ENCODE measurements around the gene RIC1.
"Not testable (repeated sequence)": the region's sequence is repeated elsewhere in the genome, so short reads cannot be mapped to it uniquely, and the experiment has no call there.

RIC1 gene, protein sequence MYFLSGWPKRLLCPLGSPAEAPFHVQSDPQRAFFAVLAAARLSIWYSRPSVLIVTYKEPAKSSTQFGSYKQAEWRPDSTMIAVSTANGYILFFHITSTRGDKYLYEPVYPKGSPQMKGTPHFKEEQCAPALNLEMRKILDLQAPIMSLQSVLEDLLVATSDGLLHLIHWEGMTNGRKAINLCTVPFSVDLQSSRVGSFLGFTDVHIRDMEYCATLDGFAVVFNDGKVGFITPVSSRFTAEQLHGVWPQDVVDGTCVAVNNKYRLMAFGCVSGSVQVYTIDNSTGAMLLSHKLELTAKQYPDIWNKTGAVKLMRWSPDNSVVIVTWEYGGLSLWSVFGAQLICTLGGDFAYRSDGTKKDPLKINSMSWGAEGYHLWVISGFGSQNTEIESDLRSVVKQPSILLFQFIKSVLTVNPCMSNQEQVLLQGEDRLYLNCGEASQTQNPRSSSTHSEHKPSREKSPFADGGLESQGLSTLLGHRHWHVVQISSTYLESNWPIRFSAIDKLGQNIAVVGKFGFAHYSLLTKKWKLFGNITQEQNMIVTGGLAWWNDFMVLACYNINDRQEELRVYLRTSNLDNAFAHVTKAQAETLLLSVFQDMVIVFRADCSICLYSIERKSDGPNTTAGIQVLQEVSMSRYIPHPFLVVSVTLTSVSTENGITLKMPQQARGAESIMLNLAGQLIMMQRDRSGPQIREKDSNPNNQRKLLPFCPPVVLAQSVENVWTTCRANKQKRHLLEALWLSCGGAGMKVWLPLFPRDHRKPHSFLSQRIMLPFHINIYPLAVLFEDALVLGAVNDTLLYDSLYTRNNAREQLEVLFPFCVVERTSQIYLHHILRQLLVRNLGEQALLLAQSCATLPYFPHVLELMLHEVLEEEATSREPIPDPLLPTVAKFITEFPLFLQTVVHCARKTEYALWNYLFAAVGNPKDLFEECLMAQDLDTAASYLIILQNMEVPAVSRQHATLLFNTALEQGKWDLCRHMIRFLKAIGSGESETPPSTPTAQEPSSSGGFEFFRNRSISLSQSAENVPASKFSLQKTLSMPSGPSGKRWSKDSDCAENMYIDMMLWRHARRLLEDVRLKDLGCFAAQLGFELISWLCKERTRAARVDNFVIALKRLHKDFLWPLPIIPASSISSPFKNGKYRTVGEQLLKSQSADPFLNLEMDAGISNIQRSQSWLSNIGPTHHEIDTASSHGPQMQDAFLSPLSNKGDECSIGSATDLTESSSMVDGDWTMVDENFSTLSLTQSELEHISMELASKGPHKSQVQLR (N-terminal part only)

DNA sequence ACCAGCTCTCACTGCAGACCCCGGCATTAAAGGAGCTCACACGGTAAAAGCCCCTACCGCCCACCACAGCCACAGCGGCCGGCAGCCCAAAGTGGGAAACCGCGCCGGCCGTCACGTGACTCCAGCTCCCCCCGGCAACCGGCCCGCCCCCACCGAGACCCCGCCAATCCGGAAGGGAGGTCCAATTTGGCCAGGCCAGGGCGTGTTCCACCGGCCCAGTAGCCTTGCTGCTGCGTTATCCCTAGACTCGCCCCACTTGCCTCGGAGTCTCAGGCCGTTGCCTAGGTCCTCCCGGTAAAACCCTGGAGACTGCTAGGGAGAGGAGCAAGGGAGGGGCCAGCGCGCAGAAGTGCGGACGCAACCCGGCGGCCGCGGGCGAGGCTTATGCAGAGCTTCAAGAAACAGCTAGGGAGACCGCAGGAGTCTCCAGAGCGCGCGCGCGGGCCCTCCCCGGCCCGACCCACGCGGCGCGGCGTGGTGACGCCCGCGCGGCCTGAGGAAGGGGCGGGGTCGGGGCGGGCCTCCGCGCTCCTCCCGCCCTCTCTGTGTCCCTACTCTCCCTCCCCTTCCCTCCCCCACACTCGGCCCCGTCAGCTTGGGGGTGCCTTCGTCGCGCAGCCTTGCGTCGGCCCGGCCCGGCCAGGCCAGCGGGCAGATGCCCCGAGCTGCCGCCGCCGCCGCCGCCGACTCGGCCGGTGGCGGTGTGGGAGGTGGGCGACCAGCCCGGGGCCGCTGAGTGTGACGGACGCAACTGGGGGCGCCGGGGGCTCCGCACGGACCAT is at the start of gene RIC1:
Gene RIC1 (plus strand): TSS at position 578 of the 782 bp plus-strand sequence. CDS start 203 bp downstream, at position 781.
- peak; percentile 85 to 90 for DNase-seq (ENCODE audit: low read depth in 2 of 2)

DNA sequence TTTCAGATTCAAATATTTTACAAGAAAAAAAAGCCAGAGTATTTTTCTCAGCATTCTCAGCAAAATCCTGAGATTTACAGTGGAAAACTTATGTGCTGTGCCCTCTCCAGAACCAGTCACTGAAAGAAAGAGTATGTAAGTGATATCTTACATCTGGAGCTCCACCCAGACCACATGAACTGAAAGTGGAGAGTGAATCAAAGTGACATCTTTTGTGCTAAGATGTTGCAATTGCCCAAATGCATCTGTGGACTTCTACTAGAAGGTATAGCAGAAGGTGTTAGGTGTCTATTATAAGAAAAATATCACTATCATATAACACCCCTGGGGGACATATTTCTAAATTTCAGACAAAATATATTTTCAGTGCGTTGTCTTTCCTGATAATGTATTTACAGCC is 49.0 kb upstream of the RIC1 start:
- no peak for DNase-seq (ENCODE audit: low read depth in 2 of 2)

DNA sequence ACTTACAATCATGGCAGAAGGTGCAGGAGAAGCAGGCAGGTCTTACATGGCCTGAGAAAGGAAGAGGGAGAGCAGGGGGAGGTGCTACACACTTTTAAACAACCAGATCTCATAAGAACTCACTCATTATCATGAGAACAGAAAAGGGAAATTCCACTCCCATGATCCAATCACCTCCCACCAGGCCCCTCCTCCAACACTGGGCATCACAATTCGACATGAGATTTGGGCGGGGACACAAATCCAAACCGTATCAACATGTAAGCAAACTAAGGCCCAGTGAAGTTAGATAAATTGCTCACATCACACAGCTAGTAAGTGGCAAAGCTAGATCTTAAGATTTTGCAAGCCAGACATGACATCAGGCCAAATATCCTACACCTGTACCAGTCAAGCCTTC is 48.3 kb upstream of the RIC1 start:
- DNase-seq (ENCODE audit: low read depth in 2 of 2): no peak

DNA sequence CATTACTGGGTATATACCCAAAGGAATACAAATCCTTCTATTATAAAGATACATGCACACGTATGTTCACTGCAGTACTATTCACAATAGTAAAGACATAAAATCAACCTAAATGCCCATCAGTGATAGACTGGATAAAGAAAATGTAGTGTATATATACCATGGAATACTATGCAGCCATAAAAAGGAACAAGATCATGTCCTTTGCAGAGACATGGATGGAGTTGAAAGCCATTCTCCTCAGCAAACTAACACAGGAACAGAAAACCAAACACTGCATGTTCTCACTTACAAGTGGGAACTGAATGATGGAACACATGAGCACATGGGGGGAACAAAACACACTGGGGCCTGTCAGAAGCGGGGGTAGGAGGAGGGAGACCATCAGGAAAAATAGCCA is 47.2 kb upstream of the RIC1 start:
- DNase-seq (ENCODE audit: low read depth in 2 of 2): not testable (repeated sequence)

DNA sequence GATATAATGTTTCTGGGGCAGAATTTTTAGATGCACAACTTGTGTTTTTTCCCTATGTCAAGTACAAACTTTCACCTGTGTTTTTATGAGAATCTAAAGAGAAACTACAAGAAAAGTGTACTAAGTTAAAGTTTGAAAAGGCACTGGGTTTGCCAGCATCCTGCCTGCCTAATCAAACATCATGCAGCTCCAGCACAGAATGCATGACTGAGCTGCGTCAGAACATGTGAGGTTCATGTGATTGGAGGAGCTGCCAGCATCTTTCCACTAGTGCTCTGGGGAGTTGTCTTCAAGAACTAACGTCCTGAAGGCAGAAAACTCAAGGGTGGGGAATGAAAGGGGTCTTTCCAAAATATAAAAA is 46.1 kb upstream of the RIC1 start:
- no peak for DNase-seq (ENCODE audit: low read depth in 2 of 2)

DNA sequence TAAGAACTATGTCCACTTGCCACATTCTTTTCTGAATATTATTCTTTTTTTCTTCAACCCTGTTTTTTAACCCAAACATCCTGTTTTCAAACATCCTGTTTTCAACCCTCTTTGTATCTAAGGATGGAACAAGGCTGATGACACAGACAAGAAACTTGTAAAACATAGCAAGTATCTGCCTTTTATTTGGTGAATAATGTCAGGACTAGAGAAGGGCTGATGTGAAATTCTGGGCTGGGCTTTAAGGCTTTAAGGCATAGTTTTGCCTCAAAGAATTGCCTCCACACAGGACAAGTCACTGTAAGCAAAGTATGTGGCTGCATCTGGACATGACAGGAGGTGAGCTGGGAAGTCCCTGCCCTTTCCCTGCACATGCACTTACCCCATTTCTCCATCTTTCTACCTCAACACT is 42.5 kb upstream of the RIC1 start:
- no peak for DNase-seq (ENCODE audit: low read depth in 2 of 2)

DNA sequence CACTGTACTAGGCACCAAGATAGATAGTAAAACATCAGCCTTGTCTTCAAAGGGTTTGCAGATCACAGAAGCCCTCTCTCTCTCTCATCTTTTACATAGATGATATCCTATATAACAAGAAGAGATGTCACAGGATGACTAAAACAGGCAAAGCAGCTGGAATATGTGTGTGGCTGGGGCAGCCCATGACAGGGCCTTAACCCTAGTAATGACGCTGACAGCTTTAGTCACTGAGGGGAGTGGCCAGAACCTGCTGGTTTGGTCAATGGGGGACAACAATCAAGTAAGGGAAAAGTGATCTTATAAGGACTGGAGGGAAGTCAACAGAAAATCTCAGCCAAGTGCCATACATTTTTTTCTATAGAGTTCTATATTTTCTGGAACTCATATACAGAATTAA is 41.9 kb upstream of the RIC1 start:
- DNase-seq (ENCODE audit: low read depth in 2 of 2): peak in 1 of 2 donors; percentile 42

DNA sequence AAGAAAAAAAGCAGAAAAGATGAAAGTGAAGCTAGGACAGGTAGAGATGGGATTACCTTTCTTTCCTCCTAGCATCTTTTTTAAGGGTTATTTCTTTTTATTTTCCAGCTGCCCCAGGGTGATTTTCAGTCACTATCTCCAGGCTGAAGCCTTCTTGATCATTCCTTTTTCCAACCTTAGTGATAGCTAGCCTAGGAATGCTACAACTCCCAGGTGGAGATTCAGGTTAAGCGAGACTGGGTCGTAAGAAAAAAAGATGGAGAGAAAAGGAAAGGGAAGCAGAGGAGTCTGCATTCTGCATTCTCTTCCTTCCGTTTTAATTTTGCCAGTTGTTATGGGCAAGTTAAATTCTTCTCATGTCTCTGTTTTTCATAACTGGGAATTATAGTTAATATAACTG is 36.7 kb upstream of the RIC1 start:
- DNase-seq (ENCODE audit: low read depth in 2 of 2): no peak

DNA sequence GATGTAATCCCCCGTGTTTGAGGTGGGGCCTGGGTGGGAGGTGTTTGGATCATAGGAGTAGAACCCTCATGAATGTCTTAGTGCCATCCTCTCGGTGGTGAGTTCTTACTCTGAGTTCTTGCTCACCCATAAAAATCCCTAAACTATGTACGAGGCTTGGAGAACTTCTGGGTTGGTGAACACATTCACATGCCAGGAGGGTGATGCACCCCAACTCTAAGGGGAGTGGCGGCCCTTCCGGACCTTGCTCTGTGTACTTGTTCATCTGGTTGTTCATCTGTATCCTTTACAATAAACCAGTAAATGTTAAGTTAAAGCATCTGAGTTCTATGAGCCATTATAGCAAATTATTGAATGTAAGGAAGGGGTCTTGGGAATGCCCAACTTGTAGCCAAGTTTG is 36.0 kb upstream of the RIC1 start:
- DNase-seq (ENCODE audit: low read depth in 2 of 2): no peak

DNA sequence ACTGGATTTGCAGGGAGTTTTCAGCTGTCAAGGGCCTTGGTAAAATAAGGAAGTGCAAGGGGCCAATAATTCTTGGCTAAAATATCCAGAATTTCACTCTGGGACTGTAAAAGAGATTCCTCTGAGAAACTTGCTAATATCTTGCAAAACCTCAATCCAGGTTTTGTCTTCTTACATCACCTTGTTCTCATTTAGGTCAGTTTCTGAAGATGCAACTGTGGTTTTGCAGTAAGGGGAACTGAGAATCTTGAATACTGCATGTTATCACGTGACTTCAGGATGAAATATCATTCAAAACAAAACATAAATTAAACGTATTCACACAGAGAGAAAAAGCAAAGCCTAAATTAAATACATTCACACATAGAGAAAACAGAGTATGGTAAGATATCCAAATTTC is 35.0 kb upstream of the RIC1 start:
- no peak for DNase-seq (ENCODE audit: low read depth in 2 of 2)

DNA sequence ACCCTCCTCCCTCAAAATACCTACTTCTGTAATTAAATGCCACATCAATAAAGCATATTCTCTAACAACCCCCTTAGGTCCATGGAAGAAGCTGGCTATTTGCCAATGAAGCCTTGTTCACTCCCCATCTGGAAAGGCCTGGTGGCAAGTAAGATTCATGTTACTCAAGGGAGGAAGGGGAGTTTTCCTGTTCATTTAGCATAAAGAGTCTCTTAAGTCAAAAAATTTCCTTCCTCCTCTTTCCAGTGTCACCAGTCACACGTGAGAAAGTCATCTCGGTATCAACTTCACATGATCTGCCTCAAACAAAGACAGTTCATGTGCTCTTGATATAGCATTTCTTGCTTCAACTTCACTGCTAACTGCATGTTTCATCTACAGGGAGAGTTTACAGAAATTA is 32.7 kb upstream of the RIC1 start:
- DNase-seq (ENCODE audit: low read depth in 2 of 2): no peak

DNA sequence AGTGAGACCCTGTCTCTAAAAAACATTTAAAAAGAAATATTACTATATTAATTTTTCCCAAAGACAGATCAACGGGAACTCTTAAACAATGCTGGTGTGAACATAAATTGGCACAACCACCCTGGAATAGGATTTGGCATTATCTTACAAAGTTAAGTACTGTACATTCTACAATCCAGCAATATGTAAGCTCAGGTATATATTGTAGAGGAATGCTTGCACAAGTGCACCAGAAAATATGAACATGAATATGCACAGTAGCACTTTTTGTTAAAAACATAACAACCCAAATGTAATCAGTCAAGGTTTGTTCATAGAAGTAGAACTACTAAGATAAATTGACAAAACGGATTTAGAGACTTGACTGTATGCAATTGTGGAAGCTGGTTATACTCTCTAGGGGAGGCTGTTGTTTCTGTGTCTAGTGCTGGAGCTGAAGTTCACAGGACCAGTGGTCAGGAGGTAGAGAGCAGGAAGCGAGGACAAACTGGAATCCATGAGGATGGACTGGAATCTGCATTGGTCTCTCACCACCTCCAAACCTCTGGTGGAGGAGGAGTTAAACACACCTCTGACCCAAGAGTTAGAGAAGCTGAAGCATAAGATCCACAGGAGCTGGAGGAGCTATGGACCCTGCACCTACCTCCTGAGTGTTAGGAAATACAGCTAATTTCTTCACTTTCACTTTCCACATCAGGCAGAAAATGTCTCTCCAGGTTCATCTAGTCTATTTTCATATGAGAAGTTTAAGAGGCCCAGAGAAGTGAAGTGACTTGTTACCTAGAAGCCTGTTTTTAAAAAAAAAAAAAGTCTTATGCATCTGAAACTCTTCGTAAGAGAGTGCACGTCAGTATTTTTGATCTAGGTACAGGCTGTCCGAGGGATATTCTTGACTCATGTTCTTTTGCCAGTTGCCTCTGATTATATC is 20.3 kb upstream of the RIC1 start:
- no peak for DNase-seq (ENCODE audit: low read depth in 2 of 2)

DNA sequence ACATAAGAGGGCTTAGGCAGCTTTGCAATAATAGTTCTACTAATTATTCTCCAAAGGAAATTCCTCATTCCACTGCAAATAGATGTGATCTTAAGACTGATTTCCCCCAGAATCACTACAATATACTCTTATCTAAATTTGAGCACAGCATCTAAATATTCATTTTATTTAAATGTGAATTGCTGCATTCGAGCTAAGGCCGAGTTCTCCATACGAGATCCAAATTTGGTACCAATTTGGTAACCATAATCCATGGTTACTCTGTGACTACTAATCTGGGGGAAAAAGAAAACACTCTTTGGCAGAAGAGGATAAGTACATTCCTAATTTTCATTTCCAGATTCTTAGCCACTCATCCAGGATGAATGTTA is 19.7 kb upstream of the RIC1 start:
- no peak for DNase-seq (ENCODE audit: low read depth in 2 of 2)

DNA sequence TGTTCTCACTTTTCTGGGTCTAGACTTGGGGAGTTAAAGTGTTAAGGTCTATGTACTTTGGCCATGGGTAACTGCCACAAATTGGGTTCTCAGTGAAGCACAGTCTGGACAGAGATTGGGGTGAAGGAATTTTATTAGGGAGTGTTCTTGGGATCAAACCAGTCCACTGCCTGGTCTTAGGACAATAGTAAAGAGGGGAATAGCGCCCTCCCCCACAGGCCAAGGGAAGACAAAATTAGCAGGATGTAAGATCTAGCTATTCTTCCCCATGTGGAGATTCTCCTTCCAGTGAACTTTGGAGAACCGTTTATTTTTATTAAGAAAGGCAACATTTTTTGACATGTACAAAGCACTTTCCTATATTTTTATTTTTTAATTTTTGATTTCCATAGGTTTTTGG is 18.4 kb upstream of the RIC1 start:
- no peak for DNase-seq (ENCODE audit: low read depth in 2 of 2)

DNA sequence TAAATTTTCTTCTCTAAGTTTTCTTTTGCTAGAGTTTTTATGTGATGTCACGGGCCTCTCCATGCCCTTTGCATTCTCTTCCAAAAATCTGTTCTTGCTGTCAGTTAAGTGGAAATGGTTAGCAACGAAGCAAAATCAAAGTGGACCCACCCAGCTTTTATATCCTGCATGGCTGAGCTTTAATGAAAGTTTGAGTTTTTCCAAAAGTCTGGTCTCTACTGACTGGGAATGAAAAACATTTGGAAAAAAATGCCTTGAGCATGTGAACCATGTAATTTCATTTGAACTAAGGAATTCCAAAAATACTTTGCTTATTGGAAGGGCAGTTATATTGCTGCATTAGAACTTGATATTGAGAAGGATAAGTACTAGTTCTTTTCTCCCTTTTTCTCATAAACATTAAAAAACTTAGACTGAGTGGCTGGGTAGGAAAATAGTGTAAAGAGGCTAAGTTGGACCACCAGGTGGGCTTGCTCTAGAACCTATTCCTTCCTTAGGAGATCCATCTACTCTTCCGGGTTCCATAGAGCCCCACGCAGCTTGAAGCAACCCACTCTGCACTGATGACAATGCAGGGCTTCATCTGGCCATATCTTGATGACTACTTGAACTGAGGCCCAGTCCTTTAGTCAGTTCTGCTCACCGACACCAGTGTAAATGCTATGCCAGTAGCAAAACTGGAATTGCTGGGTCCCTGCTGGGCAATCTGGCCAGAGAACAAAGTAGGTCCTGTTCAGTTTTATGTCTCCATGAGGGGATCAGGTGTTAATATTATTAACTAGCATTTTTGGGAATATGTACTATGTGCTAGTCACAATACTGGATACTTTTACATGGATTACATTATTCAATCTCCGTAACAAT is 17.4 kb upstream of the RIC1 start:
- no peak for DNase-seq (ENCODE audit: low read depth in 2 of 2)

DNA sequence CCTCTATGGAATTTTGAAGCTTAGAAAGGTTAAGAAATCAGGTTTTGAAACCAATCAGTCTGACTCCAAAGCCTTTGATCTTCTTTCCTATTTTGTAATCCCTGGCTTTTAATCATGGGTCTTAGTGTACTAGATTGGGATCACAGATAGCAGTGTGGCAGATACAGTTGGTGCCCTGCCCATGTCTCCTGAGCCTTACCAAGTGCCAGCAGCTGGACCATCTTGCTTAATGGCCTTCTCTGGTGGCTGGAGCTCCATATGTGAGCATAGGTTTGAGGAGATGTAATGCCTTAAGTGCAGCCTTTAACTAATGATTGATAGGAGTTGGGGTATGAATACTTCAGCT is 16.7 kb upstream of the RIC1 start:
- DNase-seq (ENCODE audit: low read depth in 2 of 2): no peak

DNA sequence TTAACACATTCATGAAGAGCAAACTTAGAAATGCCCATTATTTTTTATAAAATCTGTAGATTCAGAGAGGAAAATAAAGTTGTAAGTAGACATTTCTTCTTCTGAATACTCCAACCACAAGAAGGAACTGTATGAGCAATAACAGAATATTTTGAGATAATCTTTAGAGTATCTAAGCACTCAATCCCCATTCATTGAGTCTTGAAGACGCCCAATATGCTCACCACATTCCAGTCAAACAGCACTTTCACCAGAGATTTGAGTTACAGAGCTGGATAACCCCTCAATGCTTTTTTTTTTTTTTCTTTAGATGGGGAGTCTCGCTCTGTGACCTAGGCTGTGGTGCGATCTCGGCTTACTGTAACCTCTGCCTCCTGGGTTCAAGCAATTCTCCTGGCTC is 14.7 kb upstream of the RIC1 start:
- no peak for DNase-seq (ENCODE audit: low read depth in 2 of 2)

DNA sequence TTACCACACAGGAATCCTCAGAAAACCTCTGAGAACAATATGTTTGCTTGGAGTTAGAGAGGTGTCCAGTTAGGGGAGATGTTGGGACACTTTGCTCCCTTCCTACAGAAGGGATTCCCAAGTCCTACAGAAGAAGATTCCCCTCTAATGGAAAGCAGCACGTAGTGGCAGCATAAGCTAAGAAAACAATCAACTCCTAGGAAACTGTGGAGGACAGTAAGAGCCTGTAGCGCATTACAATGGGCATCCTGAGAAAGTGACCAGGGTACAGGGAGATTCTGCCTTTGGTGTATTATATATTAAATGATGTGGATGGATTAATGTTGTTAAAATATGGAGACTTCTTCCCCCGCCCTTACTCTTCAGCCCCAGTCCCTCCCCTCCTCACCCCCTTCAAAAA is 13.9 kb upstream of the RIC1 start:
- no peak for DNase-seq (ENCODE audit: low read depth in 2 of 2)

DNA sequence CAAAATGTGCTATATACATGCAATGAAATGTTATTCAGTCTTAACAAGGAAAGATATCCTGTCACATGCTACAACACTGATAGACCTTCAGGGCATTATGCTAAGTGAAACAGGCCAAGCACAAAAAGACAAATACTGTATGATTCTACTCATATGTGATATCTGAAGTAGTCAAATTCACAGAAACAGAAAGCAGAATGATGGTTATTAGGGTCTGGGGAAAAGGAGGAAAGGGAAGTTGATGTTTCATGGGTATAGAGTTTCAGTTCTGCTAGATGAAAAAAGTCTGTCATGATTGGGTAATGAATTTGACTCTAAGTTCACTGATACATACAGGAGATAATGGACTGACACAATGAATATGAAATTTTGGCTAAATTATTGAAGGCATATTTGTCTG is 11.2 kb upstream of the RIC1 start:
- no peak for DNase-seq (ENCODE audit: low read depth in 2 of 2)

DNA sequence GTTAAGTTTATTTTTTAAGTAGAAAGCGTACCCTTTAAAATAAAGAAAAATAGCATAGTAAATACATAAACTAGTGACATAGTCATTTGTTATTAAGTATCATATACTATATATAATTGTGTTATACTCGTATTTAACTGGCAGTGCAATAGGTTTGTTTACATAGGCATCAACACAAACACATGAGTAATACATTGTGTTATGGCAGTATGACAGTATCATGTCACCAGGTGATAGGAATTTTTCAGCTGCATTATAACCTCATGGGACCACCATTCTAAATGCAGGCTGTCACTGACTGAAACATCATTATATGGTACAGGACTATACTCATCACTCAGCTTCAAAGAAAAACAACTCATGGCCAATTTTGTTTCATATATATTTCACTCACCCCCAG is 8.4 kb upstream of the RIC1 start:
- DNase-seq (ENCODE audit: low read depth in 2 of 2): no peak

Data from stimulated activated CD8-positive, alpha-beta memory T cell treated with anti-CD3 and anti-CD28 coated beads, Interleukin-2, amount 100 ng/mL, for 48 hours (primary cell).